Cerebellar nuclear complex (tissue), 1 donor: ENCODE results near the gene HIRA.

Experiments used
- DNase-seq, 2 experiments: peaks; one replicate each; lab custom pipeline; 2025; lab: John Stamatoyannopoulos, UW

The HIRA gene, protein sequence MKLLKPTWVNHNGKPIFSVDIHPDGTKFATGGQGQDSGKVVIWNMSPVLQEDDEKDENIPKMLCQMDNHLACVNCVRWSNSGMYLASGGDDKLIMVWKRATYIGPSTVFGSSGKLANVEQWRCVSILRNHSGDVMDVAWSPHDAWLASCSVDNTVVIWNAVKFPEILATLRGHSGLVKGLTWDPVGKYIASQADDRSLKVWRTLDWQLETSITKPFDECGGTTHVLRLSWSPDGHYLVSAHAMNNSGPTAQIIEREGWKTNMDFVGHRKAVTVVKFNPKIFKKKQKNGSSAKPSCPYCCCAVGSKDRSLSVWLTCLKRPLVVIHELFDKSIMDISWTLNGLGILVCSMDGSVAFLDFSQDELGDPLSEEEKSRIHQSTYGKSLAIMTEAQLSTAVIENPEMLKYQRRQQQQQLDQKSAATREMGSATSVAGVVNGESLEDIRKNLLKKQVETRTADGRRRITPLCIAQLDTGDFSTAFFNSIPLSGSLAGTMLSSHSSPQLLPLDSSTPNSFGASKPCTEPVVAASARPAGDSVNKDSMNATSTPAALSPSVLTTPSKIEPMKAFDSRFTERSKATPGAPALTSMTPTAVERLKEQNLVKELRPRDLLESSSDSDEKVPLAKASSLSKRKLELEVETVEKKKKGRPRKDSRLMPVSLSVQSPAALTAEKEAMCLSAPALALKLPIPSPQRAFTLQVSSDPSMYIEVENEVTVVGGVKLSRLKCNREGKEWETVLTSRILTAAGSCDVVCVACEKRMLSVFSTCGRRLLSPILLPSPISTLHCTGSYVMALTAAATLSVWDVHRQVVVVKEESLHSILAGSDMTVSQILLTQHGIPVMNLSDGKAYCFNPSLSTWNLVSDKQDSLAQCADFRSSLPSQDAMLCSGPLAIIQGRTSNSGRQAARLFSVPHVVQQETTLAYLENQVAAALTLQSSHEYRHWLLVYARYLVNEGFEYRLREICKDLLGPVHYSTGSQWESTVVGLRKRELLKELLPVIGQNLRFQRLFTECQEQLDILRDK

GRCh38 chr22:19431649-19432132 lies at the start of gene HIRA:
Gene HIRA, minus strand, starts transcription at chr22:19431733. Its CDS starts 257 bp downstream, at chr22:19431476.
- DNase-seq = peak in 1 of 2 experiments; percentile 21

GRCh38 chr22:19480789-19481188 lies 49.3 kb upstream of the HIRA start:
- DNase-seq = no peak

DNA sequence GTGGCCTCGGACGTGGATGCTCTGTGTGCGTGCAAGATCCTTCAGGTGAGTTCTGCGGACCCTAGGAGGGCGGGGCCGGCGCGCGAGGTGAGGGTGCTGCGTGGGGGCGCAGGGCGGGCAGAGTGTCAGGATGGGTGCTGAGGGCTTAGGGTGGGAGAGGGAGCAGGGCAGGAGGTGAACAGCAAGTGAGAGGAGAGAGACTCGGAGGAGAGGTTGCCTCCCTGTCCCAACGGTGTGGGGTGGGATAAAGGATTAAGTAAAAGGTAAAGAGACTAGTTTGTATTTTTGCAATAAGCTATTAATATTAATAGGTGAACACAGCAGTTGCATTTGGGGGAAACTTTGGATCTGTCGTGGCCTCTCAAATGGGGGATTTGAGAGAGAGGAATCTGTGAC lies 48.6 kb upstream of the HIRA start:
- no peak for DNase-seq

DNA sequence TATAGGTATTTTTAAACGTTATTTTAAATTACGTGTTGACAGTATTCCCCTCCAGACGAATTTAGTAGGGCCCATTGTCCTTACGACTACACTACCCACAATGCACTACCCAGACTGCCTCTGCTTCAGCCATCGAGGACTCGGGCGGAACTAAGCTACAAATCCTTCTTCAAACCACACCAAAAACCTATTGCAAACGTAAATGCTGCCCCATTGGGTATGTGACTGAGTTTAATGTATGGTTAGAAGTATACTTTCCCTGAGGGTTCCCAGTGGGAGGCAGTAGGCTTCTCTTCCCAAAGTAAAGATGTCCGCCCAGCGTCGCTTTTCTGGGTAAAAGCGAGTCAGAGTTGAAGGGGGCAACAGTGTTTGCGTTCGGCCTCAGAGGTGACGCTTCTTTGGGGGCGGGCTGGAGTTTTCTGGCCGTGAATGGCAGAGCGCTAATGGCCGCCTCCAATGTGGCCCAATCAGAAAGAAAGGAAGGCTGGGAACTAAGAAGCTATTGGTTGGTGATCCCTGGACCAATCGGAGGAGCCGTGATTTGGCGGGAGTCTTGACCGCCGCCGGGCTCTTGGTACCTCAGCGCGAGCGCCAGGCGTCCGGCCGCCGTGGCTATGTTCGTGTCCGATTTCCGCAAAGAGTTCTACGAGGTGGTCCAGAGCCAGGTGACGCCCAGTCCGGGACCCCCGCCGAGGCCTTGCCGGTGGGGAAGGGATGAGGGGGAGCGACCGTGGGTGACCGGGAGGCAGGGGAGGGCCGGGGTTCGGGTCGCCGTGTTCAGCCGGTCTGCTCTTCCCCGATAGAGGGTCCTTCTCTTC lies 48.0 kb upstream of the HIRA start, which contains the start of gene CDC45:
Gene CDC45 (plus strand): TSS at position 566 of the 818 bp plus-strand sequence. CDS start 49 bp downstream, at position 615.
- peak; percentile 60 to 97 for DNase-seq

DNA sequence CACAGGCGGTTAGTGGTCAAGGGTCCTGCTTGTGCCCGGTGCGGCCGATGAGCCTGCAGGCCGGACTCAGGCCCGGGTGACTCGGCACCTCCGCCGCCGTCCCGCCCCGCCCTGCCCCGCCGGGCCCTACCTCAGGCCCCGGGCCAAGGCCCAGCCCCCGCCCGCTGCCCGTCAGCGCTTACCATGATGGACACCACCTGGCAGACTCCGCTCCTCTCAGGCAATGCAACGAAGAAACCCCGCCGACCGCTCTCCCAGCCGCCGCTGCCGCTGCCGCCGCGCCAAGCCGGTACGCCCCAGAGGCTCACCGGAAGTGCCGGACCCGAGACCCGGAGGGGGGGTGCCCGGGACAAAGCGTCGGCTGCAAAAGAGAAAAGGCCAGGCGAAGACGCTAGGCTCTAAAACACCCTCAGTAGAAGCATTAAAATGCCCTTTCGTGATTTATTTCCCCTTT lies 47.4 kb upstream of the HIRA start, which contains the start of gene UFD1:
Gene UFD1 (minus strand): TSS at position 293 of the 454 bp plus-strand sequence. CDS start 108 bp downstream, at position 185.
- peak in 1 of 2 experiments; percentile 31 for DNase-seq

- no peak for DNase-seq
Measured at GRCh38 chr22:19478045-19478900, 46.7 kb upstream of the HIRA start.

GRCh38 chr22:19477321-19478044 lies 46.0 kb upstream of the HIRA start:
- DNase-seq = no peak

- no peak for DNase-seq
Measured at GRCh38 chr22:19476023-19476422, 44.5 kb upstream of the HIRA start.

- no peak for DNase-seq
Measured at GRCh38 chr22:19473578-19473977, 42.0 kb upstream of the HIRA start.

DNA sequence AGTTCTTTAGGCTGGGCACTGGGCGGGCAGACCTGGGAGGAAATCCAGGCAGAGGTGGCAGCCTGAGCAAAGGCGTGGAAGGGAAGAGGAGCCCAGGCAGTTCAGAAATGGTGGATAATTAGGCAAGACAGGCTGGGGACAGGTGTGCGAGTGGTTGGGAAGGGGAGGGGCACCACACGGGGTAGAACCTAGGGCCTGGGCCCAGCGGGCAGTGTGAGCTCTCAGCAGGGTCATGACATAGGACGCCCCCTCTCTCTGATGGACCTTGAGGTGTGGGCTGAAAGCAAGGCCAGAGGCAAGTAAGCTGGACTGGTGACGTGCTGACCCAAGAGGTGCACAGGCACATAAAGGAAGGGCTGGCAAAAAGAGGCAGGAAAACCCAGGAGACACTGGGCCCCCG lies 40.7 kb upstream of the HIRA start:
- no peak for DNase-seq

- DNase-seq = no peak
Measured at GRCh38 chr22:19471572-19471971, 40.0 kb upstream of the HIRA start.

DNA sequence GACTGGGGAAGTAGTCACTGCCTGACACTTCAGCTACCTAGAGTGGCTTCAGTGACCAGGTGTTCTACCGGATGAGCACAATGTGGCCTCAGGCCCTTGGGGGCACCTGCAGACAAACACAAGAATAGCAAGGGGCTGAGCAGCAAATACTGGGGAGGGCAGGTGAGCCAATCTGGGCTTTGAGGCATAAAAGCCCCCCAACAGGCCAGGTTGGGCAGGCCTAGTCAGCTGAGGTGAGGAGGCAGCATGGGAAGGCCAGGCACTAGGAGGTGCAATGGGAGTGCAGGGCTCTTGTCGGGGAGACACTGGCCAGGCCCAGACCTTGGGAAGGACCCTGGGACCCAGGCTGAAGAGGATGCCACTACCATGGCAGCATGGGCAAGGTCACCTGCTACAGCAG lies 38.5 kb upstream of the HIRA start:
- no peak for DNase-seq

DNA sequence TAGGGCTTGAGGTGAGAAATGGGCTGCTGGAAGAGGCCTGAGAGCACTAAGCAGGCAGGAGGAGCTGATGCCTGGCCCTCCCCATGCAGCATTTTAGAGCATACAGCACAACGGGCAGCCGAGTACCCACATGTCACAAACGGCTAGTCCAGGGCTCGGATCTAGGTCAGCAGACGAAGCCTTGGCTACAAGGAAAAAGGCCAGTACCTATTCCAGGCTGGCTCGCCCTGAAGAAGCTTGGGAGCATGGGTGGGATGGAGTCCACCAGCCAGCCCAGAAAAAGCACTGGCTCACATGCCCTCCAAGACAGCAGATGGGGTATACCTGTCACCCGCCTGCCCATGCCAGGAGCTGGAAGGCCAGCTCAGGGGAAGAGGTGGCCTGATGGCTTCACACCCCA lies 37.9 kb upstream of the HIRA start:
- peak; percentile 68 to 80 for DNase-seq

DNA sequence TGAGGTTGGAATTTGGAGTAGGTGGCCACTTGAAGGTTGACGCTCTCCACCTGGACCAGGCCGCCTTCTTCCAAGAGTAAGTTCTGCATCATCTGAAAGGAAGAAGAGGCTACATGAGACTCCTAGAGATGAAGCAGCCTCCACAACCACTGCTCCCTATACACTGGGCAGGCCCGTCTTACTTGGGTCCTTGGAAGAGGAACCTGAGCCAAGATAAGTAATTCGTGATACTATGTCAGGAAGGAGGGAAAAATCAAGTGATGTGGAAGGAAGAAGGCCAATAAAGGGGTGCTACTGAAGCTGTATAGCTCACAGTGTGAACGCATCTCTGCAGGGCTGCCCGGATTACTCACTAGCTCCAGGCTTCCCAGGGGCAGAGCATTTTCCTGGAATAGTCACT lies 36.4 kb upstream of the HIRA start:
- no peak for DNase-seq

DNA sequence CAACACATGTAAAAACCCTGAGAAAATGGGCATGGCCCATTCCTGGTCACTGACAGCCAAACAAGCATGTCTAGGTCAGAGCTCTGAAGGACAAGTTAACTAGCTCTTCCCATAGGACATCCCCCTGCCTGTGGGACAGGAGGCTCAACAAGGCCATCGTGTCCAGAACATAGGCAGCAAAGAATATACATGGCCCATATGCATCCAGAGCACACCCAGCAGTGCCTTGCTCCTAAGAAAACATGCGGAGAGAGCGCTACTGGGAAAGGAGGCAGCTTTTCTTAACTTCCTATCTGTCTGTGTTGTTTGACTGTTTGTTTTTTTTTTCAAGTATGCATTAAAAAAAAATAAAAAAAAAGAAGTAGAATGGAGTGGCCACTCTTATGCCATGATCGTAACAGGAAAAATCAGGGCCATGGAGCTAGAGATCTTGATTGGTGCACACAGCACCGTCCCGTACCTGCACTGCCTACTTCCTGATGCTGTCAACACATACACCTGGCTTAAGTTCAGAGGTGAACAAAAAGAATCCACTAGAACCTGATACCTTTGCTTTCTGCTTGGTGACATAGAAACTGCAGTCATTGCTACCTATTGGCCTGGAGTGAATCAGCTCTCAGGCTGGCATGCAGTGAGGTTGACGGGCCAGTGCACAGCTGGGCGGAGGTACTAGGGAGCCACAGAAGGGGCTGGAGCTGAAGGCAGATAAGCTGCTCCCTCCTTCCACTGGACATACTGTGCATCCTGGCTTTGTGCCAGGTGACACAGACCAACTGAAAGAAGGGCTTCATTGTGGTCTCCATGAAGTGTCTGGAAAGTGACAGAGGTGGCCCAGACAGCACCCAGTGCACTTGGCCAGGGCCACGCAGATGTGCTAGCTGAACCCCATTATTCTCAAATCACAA lies 35.6 kb upstream of the HIRA start:
- no peak for DNase-seq

GRCh38 chr22:19466126-19466716 lies 34.7 kb upstream of the HIRA start:
- DNase-seq = peak in 1 of 2 experiments; percentile 28

GRCh38 chr22:19464975-19465374 lies 33.4 kb upstream of the HIRA start:
- DNase-seq = no peak

GRCh38 chr22:19464546-19464945 lies 33.0 kb upstream of the HIRA start:
- DNase-seq = no peak
